ENCODE data around the gene CD99. TPM values are rescaled to one million over a fixed set of nuclear protein-coding genes. Genes with fewer than 3 reads are reported as not detected.
"Not testable (repeated sequence)": the region's sequence is repeated elsewhere in the genome, so short reads cannot be mapped to it uniquely, and the experiment has no call there.

The CD99 gene
- total and polyA plus RNA-seq, 8 donors, result 72.9 to 220 (median 128) TPM

DNA sequence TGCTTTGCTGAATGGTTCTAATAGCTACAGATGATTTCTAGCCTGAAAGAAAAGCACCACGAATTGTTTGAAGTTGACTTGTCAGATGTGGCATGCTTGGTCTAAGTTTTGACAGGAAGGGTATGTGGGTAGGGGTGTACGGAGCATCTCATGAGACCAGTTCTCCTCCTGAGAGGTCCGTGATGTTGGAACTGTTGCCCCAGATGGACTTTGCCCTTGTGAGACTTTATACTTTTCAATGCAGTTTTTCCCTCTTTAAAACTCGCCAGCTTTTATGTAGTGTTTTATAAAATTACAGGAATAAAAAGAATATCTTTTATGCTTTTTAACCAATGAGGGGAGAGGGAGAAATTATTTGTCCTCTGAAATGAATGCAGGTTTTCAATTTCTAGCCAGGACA lies 44.2 kb downstream of the CD99 start:
- no peaks in the 10 kb centered on the region for H3K27me3 ChIP-seq
- H3K36me3 ChIP-seq, result peaks cover 32 to 91% (median 78%) of the 10 kb centered on the region in 4 donors

DNA sequence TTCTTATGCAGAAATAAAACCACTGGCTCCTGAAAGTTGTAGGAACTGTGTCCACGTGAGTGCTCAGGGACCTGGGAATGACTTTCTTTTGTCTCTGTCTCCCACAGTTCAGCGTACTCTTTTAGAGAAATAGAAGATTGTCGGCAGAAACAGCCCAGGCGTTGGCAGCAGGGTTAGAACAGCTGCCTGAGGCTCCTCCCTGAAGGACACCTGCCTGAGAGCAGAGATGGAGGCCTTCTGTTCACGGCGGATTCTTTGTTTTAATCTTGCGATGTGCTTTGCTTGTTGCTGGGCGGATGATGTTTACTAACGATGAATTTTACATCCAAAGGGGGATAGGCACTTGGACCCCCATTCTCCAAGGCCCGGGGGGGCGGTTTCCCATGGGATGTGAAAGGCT lies 49.6 kb downstream of the CD99 start:
- 89 to 94% (median 93%) methylated on average over 11 of the region's 11 CpGs for WGBS, 5 donors
- DNase-seq, result no peak
- H3K27ac ChIP-seq, result no peak overlapping the region
- intact Hi-C loops (cut with DNase I; ENCODE audit: low total_unique reads), result no loop called here
- TF ChIP-seq POLR2AphosphoS5 (IDR thresholded peaks at IDR 0.05) (no peak), EP300 (IDR thresholded peaks at IDR 0.05) (no peak), POLR2A (IDR thresholded peaks at IDR 0.05) (no peak)
- TF ChIP-seq, protein P1, sequence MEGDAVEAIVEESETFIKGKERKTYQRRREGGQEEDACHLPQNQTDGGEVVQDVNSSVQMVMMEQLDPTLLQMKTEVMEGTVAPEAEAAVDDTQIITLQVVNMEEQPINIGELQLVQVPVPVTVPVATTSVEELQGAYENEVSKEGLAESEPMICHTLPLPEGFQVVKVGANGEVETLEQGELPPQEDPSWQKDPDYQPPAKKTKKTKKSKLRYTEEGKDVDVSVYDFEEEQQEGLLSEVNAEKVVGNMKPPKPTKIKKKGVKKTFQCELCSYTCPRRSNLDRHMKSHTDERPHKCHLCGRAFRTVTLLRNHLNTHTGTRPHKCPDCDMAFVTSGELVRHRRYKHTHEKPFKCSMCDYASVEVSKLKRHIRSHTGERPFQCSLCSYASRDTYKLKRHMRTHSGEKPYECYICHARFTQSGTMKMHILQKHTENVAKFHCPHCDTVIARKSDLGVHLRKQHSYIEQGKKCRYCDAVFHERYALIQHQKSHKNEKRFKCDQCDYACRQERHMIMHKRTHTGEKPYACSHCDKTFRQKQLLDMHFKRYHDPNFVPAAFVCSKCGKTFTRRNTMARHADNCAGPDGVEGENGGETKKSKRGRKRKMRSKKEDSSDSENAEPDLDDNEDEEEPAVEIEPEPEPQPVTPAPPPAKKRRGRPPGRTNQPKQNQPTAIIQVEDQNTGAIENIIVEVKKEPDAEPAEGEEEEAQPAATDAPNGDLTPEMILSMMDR (IDR thresholded peaks at IDR 0.05), result no peak
- H3K36me3 ChIP-seq, result peaks cover 24 to 75% (median 62%) of the 10 kb centered on the region in 4 donors
- no peaks in the 10 kb centered on the region for H3K27me3 ChIP-seq
- H3K9me3 ChIP-seq, result no peaks in the 10 kb centered on the region
- H3K4me3 ChIP-seq, result no peak overlapping the region
- peaks cover 0 to 6% (median 3%) of the 10 kb centered on the region in 4 donors for H3K4me1 ChIP-seq

More for the DNA sequence above, 44.2 kb downstream of the CD99 start:
- Histone ChIP-seq H3K4me3 (no peak overlapping the region), H3K9me3 (no peaks in the 10 kb centered on the region), H3K27ac (no peak overlapping the region), H3K4me1 (no peaks in the 10 kb centered on the region)
- 89 to 97% (median 94%) methylated on average over 4 of the region's 4 CpGs for WGBS, 5 donors
- TF ChIP-seq POLR2A (IDR thresholded peaks at IDR 0.05) (no peak), EP300 (IDR thresholded peaks at IDR 0.05) (no peak), POLR2AphosphoS5 (IDR thresholded peaks at IDR 0.05) (no peak)
- TF ChIP-seq, protein P1 (IDR thresholded peaks at IDR 0.05), result no peak
- DNase-seq, result no peak
- intact Hi-C loops (cut with DNase I; ENCODE audit: low total_unique reads), result no loop called here

DNA sequence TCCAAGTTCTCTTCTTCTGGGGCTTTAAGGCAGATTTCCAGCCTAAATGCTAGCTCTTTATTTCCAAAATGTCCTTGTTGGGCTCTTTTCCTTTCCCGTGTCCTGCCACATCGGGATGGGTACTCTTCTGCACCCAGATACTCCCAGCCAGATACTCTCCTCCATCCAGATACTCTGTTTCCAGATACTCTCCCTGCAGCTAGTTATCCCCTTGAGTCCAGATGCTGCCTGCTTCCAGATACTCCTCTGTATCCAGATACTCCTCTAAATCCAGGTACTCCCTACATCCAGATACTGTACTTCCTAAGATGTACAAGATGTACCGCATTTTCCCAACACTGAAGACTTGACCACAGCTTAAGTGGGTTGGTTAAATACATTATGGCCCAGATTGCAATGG lies 50.3 kb downstream of the CD99 start:
- TF ChIP-seq EP300 (IDR thresholded peaks at IDR 0.05) (no peak), POLR2A (IDR thresholded peaks at IDR 0.05) (no peak), POLR2AphosphoS5 (IDR thresholded peaks at IDR 0.05) (no peak)
- TF ChIP-seq, protein P1 (IDR thresholded peaks at IDR 0.05), result no peak
- WGBS, 5 donors, result 94 to 99% (median 97%) methylated on average over 3 of the region's 3 CpGs
- Histone ChIP-seq H3K27me3 (no peaks in the 10 kb centered on the region), H3K4me1 (peaks cover 0 to 13% (median 9%) of the 10 kb centered on the region in 4 donors), H3K36me3 (peaks cover 24 to 68% (median 55%) of the 10 kb centered on the region in 4 donors), H3K9me3 (no peaks in the 10 kb centered on the region), H3K4me3 (no peak overlapping the region), H3K27ac (no peak overlapping the region)
- no peak for DNase-seq
- intact Hi-C loops (cut with DNase I; ENCODE audit: low total_unique reads), result no loop called here

DNA sequence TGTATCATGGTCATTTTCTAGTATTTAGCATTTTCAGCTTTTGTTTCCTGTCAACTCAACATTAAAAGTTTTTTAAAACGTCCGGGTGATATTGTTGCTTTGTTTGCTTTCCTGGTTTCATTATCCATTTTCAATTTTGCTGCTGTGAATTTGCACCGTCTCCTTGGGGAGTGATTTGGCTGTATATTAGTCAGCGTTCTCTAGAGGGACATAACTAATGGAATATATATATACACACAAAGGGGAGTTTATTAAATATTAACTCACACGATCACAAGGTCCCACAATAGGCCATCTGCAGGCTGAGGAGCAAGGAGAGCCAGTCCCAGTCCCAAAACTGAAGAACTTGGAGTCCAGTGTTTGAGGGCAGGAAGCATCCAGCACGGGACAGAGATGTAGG lies 55.2 kb downstream of the CD99 start:
- 12 to 26% (median 18%) methylated on average over 6 of the region's 6 CpGs for WGBS, 5 donors
- H3K27me3 ChIP-seq; H3K9me3 ChIP-seq; intact Hi-C loops (cut with DNase I; ENCODE audit: low total_unique reads); H3K4me3 ChIP-seq: not testable (repeated sequence)
- peak overlapping the region in 2 of 5 donors; percentile 2 to 39 for H3K27ac ChIP-seq
- peaks cover 0 to 25% (median 16%) of the 10 kb centered on the region in 4 donors for H3K36me3 ChIP-seq
- peak in 1 of 2 donors; percentile 15 for DNase-seq
- H3K4me1 ChIP-seq, result peaks cover 0 to 16% (median 11%) of the 10 kb centered on the region in 4 donors

DNA sequence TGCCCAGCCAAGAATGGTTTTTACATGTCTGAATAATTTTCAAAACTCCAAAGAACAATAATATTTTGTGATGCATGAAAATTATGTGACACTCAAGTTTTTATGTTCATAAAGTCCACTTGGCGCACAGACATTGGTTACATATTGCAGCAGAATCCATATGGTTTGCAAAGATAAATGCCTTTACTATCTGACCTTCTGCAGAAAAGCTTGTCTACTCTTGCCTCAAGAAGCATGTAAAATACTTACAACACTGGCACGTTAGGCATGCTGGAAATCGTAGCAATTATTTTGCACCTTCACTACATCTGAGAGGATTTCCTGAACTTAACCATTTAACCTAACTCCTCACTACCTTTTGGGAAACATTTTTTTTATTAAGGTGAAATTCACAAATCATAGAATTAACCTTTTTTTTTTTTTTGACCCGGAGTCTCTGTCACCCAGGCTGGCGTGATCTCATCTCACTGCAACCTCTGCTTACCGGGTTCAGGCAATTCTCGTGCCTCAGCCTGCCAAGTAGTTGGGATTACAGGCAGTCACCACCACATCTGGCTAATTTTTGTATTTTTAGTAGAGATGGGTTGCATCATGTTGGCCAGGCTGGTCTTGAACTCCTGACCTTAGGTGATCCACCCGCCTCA lies 57.2 kb downstream of the CD99 start:
- DNase-seq, result no peak

More for the DNA sequence above, 57.2 kb downstream of the CD99 start:
- no peak overlapping the region for H3K27ac ChIP-seq
- H3K4me3 ChIP-seq, result no peak overlapping the region
- H3K36me3 ChIP-seq, result peaks cover 0 to 7% (median 3%) of the 10 kb centered on the region in 4 donors
- 79 to 86% (median 82%) methylated on average over 8 of the region's 8 CpGs for WGBS, 5 donors
- peaks cover 0 to 16% (median 11%) of the 10 kb centered on the region in 4 donors for H3K4me1 ChIP-seq
- intact Hi-C loops (cut with DNase I; ENCODE audit: low total_unique reads), result no loop called here
- TF ChIP-seq EP300 (IDR thresholded peaks at IDR 0.05), result no peak
- no peaks in the 10 kb centered on the region for H3K9me3 ChIP-seq
- no peaks in the 10 kb centered on the region for H3K27me3 ChIP-seq
